Mucosa of gallbladder (tissue), 1 donor: ENCODE measurements around the gene DIAPH2. TPM values are rescaled to one million over a fixed set of nuclear protein-coding genes. Genes with fewer than 3 reads are reported as not detected.
A peak's percentile ranks its signal among the peaks of the same experiment; 100 is the strongest.
"Not testable (repeated sequence)": the region's sequence is repeated elsewhere in the genome, so short reads cannot be mapped to it uniquely, and the experiment has no call there.

ENCODE experiments used
- DNase-seq: peaks from one replicate; pipeline ENCODE4 v3.0.0-alpha.2; 2020; ENCODE audit warnings: low spot score
- total RNA-seq: library from RNA; stranded (reverse); gene quantifications from one replicate; pipeline ENCODE4 v1.2.1, GENCODE V29; 2021
- donor health status: DM: no; HTN: no; CAD: no.

The DIAPH2 gene
- total RNA-seq, 1 donor from 2014 or later, result 17.6 TPM

- DNase-seq, result no peak
Observed at GRCh38 chrX:96715481-96715880, 30.8 kb downstream of the DIAPH2 start.

DNA sequence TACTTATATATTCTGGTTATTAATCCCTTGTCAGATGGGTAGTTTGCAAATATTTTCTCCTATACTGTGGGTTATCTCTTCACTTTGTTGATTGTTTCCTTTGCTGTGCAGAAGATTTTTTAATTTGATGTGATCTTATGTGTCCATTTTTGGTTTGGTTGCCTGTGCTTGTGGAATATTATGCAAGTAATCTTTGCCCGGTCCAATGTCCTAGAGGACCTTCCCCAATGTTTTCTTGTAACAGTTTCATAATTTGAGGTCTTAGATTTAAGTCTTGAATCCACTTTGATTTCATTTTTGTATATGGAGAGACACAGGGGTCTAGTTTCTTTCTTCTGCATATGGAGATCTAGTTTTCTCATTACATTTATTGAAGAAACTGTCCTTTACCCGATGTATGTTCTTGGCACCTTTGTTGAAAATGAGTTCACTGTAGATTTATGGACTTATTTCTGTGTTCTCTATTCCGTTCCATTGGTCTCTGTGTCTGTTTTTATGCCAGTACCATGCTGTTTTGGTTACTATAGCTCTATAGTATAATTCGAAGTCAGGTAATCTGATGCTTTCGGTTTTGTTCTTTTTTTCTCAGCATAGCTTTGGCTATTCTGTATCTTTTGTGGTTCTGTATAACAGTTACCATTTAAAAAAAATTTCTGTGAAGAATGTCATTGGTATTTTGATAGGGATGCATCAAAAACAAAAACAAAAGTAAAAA lies 34.7 kb downstream of the DIAPH2 start:
- DNase-seq, result no peak

GRCh38 chrX:96721354-96721753 lies 36.7 kb downstream of the DIAPH2 start:
- no peak for DNase-seq

DNA sequence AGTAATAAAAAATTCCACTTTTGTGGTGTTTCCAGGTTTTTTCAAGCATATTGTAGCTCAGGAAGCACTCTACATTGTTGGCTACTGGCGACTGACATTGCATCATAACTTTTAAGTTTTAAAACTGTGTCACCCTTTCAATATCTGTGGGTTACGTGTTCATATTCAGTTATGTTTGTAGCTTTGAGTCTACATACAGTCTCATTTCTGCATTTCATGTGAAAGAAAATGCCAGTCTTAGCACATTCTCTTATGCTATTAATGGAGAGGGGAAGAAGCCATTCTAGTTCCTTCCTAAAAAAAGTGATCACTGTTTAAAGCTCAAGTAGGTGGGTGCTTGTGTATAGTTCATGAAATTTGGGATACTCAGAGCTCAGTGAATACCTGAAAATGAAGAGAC lies 38.1 kb downstream of the DIAPH2 start:
- no peak for DNase-seq

DNA sequence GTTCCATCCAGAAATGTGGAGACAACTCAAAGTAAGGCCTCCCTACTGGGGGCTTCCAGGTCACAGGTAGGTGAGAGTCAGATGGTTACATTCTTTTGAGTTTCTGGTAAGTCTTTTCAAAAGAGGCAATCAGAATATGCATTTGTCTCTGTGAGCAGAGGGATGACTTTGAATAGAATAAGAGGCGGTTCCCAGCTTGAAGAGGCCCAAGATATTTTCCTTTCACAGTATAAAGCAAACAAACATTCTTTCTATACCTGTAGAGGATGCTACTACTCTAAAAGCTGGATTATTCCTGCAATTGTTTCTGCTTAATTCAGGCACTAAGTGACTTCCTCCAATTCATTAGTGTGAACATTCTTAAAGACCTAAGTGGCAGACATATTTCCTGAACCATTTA lies 44.4 kb downstream of the DIAPH2 start:
- DNase-seq, result no peak

- no peak for DNase-seq
Observed at GRCh38 chrX:96729868-96730643, 45.4 kb downstream of the DIAPH2 start.

- not testable (repeated sequence) for DNase-seq
Observed at GRCh38 chrX:96731000-96731399, 46.4 kb downstream of the DIAPH2 start.

DNA sequence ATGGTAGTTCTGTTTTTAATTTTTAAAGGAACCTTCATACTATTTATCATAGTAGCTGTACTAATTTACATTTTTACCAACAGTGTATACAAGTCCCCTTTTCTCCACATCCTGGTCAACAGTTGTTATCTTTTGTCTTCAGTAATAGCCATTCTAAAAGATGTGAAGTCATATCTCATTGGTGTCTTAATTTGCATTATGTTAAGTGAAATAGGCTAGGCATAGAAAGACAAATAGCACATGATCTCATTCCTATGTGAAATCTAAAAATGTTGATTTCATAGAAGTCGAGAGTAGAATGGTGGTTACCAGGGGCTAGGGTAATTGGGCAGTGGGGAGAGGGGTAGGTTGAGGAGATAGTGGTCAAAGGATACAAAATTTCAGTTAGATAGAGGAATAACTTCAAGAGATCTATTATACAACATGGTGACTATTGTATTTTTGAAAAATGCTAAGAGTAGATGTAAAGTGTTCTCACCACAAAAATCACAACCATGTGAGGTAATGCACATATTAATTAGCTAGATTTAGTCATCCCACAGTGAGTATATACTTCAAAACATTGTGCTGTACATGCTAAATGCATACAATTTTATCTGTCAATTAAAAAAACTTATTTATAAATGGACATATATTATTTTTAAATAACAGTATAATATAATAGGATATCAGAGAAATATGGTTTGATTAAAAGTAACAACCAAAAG lies 58.9 kb downstream of the DIAPH2 start:
- no peak for DNase-seq

DNA sequence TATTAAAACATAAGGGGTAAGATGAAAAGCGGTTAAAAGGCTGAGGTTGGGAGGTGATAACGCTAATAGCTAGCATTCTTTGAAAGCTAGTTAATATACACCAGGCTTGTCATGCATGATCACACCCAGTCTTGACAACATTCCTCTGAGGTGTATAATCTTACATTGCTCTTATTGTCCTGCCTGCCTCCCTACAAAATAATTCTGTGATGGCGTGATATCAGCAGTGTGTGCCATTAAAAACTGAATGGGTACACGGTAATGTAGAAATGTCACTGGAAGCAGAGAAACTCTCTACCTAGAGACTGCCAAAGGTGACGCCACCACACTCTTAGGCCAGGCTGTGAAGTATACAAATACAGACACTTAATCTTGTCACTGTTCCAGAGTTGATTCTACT lies 68.1 kb downstream of the DIAPH2 start:
- no peak for DNase-seq

DNA sequence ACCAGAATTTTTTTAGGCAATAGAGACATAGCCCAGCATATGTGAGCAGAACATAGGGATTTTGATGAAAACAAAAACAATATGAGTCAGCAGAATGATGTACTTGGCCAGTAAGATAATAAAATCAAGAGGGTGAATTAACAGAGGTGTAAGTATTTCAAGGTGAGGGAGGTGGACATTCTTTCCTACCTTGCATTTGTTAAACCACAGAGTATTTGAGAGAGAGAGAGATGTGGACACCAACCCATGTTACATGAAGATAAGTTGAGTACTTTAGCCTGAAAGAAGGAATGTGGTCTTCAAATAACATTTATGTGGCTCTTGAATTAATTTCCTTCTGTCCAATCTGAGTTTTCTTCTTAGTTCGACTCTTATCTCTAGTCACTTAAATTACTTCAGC lies 68.6 kb downstream of the DIAPH2 start:
- no peak for DNase-seq

DNA sequence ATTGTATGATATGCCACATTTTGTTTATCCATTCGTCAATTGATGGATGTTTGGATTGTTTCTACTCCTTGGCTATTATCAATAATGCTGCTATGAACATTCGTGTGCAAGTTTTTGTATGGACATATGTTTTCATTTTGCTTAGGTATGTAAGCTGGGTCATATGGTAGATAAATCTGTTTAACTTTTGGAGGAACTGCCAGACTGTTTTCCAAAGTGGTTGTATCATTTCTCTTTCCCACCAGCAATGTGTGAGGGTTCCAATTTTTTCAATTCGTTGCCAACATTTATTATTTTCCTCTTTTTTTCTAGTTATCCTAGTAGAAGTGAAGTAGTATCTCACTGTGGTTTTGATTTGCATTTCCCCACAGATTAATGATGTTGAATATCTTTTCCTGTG lies 71.8 kb downstream of the DIAPH2 start:
- no peak for DNase-seq

DNA sequence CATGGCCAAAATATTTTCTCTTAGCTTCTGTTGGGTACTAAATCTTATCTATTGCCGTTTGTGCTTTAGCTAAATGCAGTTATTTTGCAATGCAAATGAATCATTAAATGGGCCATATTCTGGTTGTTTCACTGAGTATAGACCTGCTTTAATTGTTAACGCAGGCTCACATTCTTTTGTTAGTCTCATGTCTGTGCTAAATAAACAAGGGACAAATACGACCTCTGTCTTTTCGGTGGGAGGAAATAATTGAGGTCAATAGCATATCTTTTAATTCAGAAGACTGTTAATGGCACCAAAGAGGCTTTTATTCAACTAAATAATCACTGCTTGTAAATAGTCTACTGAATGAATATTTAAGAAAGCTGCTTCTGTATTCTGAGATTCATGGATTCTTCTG lies 76.9 kb downstream of the DIAPH2 start:
- DNase-seq, result no peak

GRCh38 chrX:96763608-96764007 lies 79.0 kb downstream of the DIAPH2 start:
- DNase-seq, result no peak

DNA sequence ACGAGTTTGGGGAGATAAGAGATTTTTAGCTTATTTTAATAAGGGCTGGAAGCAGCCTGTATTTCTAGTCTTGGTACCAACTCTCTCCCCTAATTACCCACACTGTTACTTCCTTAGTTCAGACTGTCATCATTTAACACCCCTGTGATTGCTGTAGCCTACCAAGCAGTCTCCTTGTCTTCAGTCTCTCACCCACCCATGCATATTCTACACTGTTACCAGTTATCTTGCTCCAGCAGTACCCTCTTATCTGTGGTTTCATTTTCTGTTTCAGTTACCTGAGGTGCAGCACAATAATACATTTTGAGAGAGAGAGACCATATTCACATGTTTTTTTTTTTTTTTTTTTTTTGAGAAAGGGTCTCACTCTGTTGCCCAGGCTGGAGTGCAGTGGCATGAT lies 80.2 kb downstream of the DIAPH2 start:
- no peak for DNase-seq

DNA sequence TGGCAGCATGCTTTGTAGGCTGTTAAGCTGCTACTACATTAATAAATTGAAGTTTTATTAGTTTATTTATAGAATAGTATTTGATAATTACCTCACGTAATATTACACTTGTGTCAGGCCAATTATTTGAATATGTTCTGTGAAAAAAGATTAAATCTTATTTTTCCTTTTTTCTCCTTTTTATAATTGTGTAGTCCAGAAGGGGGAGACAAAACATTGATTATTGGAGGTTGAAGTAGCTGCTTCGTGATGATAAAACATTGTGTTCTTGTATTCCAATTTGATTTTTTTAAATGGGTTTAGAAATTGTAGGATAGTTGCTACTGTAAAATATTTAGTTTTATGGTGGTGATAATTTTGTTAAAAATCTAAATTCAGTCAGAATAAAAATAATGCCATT lies 85.7 kb downstream of the DIAPH2 start:
- no peak for DNase-seq

DNA sequence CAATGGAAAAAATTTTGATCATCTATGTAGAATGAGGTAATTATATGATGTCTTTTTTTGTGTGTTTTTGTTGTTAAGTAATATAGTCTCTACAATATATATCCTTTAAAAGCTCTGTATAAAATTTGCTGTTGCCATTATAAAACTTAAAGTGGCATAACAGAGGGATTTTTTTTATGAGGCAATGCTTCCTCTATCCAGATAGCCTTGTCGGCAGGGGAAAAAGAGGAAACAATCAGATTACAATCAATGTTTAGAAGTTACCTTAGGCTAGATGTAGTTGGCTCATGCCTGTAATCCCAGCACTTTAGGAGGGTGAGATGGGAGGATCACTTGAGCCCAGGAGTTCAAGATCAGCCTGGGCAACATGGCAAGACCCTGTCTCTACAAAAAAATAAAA lies 86.8 kb downstream of the DIAPH2 start:
- DNase-seq, result no peak

DNA sequence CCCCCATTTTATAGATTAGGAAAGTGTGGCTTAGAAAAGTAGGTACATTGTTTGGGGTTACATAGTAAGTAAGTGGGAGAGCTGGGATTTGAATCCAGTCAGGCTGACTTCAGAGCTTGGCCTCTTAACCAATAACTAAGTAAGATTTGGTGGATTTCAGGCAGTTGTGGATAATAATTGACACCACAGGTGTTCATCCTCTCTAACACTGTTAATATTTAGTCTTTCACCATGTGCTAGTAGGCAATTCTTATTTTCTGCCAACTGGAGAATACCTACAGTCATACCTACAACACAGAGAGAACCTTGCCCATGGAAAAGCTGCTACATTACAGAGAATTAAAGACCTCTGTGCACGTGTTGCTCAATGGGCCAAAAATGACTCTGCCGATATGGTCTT lies 89.5 kb downstream of the DIAPH2 start:
- no peak for DNase-seq

DNA sequence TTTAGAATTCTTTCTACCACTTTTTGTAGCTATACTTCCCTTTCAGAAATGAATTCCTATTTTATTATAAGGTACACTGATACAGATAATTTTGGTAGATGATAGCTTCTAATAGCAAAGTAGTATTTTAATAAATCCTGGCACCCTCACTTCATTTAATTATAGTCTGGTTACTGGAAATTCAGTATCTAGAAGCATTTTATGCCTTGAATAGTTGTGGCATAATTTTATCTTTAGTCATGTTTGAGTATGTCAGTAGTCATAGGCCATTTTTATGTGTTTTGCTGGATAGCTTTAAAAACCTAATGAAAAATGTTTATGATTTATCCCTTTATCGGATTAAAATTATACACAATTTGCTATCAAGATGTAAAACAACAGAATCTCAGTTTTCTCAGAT lies 92.3 kb downstream of the DIAPH2 start:
- DNase-seq, result no peak

- DNase-seq, result no peak
Observed at GRCh38 chrX:96791559-96791958, 106.9 kb downstream of the DIAPH2 start.

- DNase-seq, result no peak
Observed at GRCh38 chrX:96792047-96792446, 107.4 kb downstream of the DIAPH2 start.

- DNase-seq, result no peak
Observed at GRCh38 chrX:96798982-96799381, 114.3 kb downstream of the DIAPH2 start.

DNA sequence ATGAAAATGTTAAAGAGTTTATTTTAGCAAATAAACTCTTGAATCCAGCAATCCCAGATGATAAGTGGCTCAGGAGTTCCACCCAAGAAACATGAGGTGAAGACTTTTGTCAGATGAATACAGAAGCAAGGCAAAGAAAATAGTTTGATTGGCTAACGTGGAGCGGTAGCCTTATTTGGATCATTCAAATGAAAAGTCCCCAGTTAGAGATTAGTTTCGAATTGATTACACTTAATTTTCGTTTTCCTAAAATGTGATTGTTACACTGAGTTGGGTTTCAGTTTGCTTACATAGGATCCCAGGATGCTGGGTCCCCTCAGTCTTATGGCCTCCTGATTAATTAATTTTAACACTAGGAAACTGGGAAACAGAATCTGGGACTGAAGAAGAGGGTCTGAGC lies 122.7 kb downstream of the DIAPH2 start:
- no peak for DNase-seq

GRCh38 chrX:96820935-96821334 lies 136.3 kb downstream of the DIAPH2 start:
- peak; percentile 21 for DNase-seq
